Activated CD8-positive, alpha-beta T cell treated with anti-CD3 and anti-CD28 coated beads for 36 hours (primary cell): Measurements from ENCODE around the gene ACTN3. TPM values are rescaled to one million over a fixed set of nuclear protein-coding genes. Genes with fewer than 3 reads are reported as not detected.

Experiments
- ATAC-seq: fragments of 200-7000 bp; cut with Tn5 transposase; one replicate; pipeline ENCODE4 v1.10.0; 2021; ENCODE audit warnings: mild to moderate bottlenecking, moderate library complexity
- CTCF ChIA-PET: fragments of 350-600 bp; sonication (Branson Sonifier 250); formaldehyde crosslinking; loops from one replicate; lab custom pipeline; 2021; ENCODE audit warnings: antibody characterized with exemption; lab: Charles Lee
- POLR2A ChIA-PET: fragments of 350-600 bp; sonication (Branson Sonifier 250); formaldehyde crosslinking; loops from one replicate; lab custom pipeline; 2021; ENCODE audit warnings: antibody characterized with exemption; lab: Charles Lee
- DNase-seq: peaks from one replicate; pipeline ENCODE4 v3.0.0-alpha.2; 2020
- H3K27ac Mint-ChIP-seq: one replicate; pipeline ENCODE4 v1.8.0; 2021; ENCODE audit warnings: mild to moderate bottlenecking, mixed read lengths
- H3K27me3 Mint-ChIP-seq: one replicate; pipeline ENCODE4 v1.8.0; 2021; ENCODE audit warnings: mixed read lengths
- H3K36me3 Mint-ChIP-seq: one replicate; pipeline ENCODE4 v1.8.0; 2021; ENCODE audit warnings: low read depth, mixed read lengths
- H3K4me1 Mint-ChIP-seq: one replicate; pipeline ENCODE4 v1.8.0; 2021; ENCODE audit warnings: low read depth, mixed read lengths
- H3K4me3 Mint-ChIP-seq: one replicate; pipeline ENCODE4 v1.8.0; 2021; ENCODE audit warnings: mild to moderate bottlenecking, moderate library complexity, mixed read lengths
- H3K9me3 Mint-ChIP-seq: one replicate; pipeline ENCODE4 v1.8.0; 2021; ENCODE audit warnings: mixed read lengths
- CTCF ChIP-seq: fragments of 200-600 bp; IDR thresholded peaks from one replicate; pipeline ENCODE4 v1.8.0; 2022; ENCODE audit warnings: antibody characterized with exemption, mild to moderate bottlenecking
- intact Hi-C: fragments of 100-400 bp; cut with micrococcal nuclease; formaldehyde crosslinking; loops from one replicate; pipeline ENCODE4 v1.10.0; 2022
- total RNA-seq, 2 experiments: library from RNA; stranded (reverse); gene quantifications; one replicate each; pipeline ENCODE4 v1.2.3, GENCODE V29; 2021

Gene ACTN3
- total RNA-seq, 2 experiments from 2014 or later, result 0.14 TPM; not detected in 1

- no peaks in the 10 kb centered on the region for H3K36me3 Mint-ChIP-seq
- TF ChIP-seq CTCF, result no peak
- ATAC-seq (no peak), DNase-seq (no peak)
- POLR2A ChIA-PET, result interaction anchor here (0.5 to 1.9 kb wide), 7 partner anchors 13 to 706 kb away, joined by 3 to 6 read pairs (median 3); partner anchors contain the start of genes BBS1 and RBM4B
- CTCF ChIA-PET, result interaction anchor here (0.9 to 1.5 kb wide), 4 partner anchors 16 to 133 kb away, joined by 3 to 7 read pairs (median 4); partner anchors contain the start of genes ACTN3, CCDC87, CCS and RBM4B
- H3K4me1 Mint-ChIP-seq, result peaks cover 3% of the 10 kb centered on the region
- intact Hi-C loops, result no loop called here
- no peak overlapping the region for H3K4me3 Mint-ChIP-seq
- no peak overlapping the region for H3K27ac Mint-ChIP-seq
- peaks cover 8% of the 10 kb centered on the region for H3K27me3 Mint-ChIP-seq
- H3K9me3 Mint-ChIP-seq, result no peaks in the 10 kb centered on the region
These were observed 15.6 kb downstream of the ACTN3 start for GRCh38 chr11:66562275-66562674.

- ChIA-PET POLR2A (interaction anchor here (0.6 to 1.9 kb wide), 6 partner anchors 13 to 705 kb away, joined by 3 to 6 read pairs (median 4); partner anchors contain the start of gene RBM4B), CTCF (interaction anchor here (1.1 to 1.8 kb wide), 4 partner anchors 16 to 132 kb away, joined by 3 to 7 read pairs (median 4); partner anchors contain the start of genes ACTN3 and RBM4B)
- intact Hi-C loops, result no loop called here
- no peak for ATAC-seq
- H3K4me3 Mint-ChIP-seq, result no peak overlapping the region
- peaks cover 7% of the 10 kb centered on the region for H3K27me3 Mint-ChIP-seq
- TF ChIP-seq CTCF, result no peak
- H3K27ac Mint-ChIP-seq, result no peak overlapping the region
- H3K4me1 Mint-ChIP-seq, result peaks cover 4% of the 10 kb centered on the region
- no peaks in the 10 kb centered on the region for H3K36me3 Mint-ChIP-seq
- DNase-seq, result no peak
- H3K9me3 Mint-ChIP-seq, result no peaks in the 10 kb centered on the region
These were observed 16.3 kb downstream of the ACTN3 start for GRCh38 chr11:66562907-66563583.

GRCh38 chr11:66563832-66564231, 17.1 kb downstream of the ACTN3 start:
- DNase-seq, result no peak
- Mint-ChIP-seq H3K27ac (no peak overlapping the region), H3K4me3 (no peak overlapping the region), H3K27me3 (peaks cover under 1% of the 10 kb centered on the region), H3K9me3 (no peaks in the 10 kb centered on the region), H3K4me1 (peaks cover 3% of the 10 kb centered on the region), H3K36me3 (no peaks in the 10 kb centered on the region)
- ATAC-seq, result no peak
- TF ChIP-seq CTCF, result no peak
- ChIA-PET POLR2A (interaction anchor here (1.7 to 1.9 kb wide), 2 partner anchors 14 to 30 kb away, joined by 4 to 6 read pairs; no protein-coding TSS in a partner anchor), CTCF (interaction anchor here (1.4 to 1.8 kb wide), 3 partner anchors 16 to 131 kb away, joined by 3 to 6 read pairs (median 4); partner anchors contain the start of gene RBM4B)
- intact Hi-C loops, result no loop called here

- H3K27me3 Mint-ChIP-seq, result no peaks in the 10 kb centered on the region
- H3K36me3 Mint-ChIP-seq, result no peaks in the 10 kb centered on the region
- no peaks in the 10 kb centered on the region for H3K9me3 Mint-ChIP-seq
- H3K27ac Mint-ChIP-seq, result no peak overlapping the region
- ChIA-PET POLR2A (interaction anchor here (1.7 kb wide), 1 partner anchor 30 kb away, joined by 4 read pairs; no protein-coding TSS in a partner anchor), CTCF (interaction anchor here (1.0 to 1.4 kb wide), 2 partner anchors 31 to 114 kb away, joined by 3 to 4 read pairs; partner anchors contain the start of gene RBM4B)
- ATAC-seq (no peak), DNase-seq (no peak)
- peaks cover 2% of the 10 kb centered on the region for H3K4me1 Mint-ChIP-seq
- no peak overlapping the region for H3K4me3 Mint-ChIP-seq
- intact Hi-C loops, result no loop called here
- TF ChIP-seq CTCF, result no peak
These were observed 17.8 kb downstream of the ACTN3 start for GRCh38 chr11:66564538-66564937.

GRCh38 chr11:66564984-66565383, 18.3 kb downstream of the ACTN3 start:
- Mint-ChIP-seq H3K36me3 (no peaks in the 10 kb centered on the region), H3K9me3 (no peaks in the 10 kb centered on the region), H3K4me1 (peaks cover 2% of the 10 kb centered on the region), H3K4me3 (no peak overlapping the region), H3K27ac (no peak overlapping the region), H3K27me3 (no peaks in the 10 kb centered on the region)
- ChIA-PET CTCF (interaction anchor here (1.0 to 1.4 kb wide), 2 partner anchors 30 to 113 kb away, joined by 3 to 4 read pairs; partner anchors contain the start of gene RBM4B), POLR2A (no interaction called here)
- no peak for TF ChIP-seq CTCF
- no peak for DNase-seq
- ATAC-seq, result no peak
- intact Hi-C loops, result no loop called here
